Measurements from ENCODE around the gene SHLD3.

GRCh38 chr5:65654713-65655112 is 29.9 kb downstream of the SHLD3 start:
- TF ChIP-seq EZH2 (IDR thresholded peaks at IDR 0.05; ENCODE audit: low read depth), result no peak
- no peak for TF ChIP-seq CTCF (conservative IDR thresholded peaks at IDR 0.05)

Measured in PC-9 (cell line).